ENCODE data around the gene SLC45A1.
"Not testable (repeated sequence)": the region's sequence is repeated elsewhere in the genome, so short reads cannot be mapped to it uniquely, and the experiment has no call there.

The SLC45A1 gene

DNA sequence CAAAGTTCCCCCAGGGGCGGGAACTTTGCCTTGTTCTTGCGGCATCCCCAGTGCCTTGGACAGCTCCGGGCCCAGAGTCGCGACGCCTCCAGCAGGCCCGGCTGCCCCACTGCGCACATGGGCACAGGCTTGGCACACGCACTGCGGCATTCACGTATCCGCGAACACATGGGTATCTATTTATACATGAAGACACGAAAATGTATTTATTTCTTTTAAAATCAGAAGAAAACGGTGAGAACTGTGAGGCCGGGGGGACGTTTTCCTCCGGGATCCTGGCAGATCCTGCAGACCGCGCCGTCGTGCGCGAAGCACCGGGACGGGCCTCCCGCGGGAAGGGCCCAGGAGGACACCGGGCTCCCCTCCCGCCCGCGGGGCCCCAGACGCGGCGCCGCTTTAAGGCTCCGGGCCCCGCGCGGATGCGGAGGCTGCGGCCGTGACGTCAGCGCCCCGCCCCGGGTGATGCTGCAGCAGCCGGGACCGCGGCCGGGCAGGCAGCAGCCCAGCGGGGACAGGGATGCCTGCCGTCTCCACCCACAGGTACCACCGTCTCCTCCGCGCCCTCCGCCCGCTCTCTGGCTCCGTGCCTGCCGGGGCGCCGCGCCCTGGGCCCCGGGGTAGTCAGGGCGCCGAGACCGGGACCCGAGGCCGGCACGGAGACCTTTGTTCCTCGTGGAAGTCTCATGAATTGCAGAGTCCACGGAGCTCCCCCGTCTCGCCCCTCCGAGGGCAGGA is at the start of gene SLC45A1:
Gene SLC45A1, plus strand, starts transcription at position 468 of the 735 bp plus-strand sequence. CDS start 6,216 bp downstream, outside the sequence.
- no peak for FAIRE-seq

DNA sequence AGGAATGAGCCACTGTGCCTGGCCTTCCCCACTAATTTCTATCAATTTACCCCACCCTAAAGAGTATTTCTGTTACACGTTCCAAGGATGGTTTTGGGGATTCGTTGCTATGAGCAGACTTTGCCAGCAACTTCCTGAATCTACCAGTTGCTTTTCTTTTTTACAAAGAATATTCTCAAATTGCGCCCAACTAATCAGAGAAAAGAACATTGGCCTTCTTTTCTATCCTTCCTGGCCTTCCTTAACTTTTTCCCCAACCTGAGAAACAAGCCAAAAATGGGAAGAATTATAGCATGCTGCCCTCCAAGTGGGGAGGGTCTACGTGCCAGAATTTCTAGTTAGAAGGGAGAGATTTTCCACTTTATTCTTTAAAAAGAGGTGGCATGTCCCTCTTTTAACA is 44.9 kb upstream of the SLC45A1 start:
- FAIRE-seq: no peak

- FAIRE-seq: no peak
Measured at GRCh38 chr1:8274352-8274751, 43.6 kb upstream of the SLC45A1 start.

DNA sequence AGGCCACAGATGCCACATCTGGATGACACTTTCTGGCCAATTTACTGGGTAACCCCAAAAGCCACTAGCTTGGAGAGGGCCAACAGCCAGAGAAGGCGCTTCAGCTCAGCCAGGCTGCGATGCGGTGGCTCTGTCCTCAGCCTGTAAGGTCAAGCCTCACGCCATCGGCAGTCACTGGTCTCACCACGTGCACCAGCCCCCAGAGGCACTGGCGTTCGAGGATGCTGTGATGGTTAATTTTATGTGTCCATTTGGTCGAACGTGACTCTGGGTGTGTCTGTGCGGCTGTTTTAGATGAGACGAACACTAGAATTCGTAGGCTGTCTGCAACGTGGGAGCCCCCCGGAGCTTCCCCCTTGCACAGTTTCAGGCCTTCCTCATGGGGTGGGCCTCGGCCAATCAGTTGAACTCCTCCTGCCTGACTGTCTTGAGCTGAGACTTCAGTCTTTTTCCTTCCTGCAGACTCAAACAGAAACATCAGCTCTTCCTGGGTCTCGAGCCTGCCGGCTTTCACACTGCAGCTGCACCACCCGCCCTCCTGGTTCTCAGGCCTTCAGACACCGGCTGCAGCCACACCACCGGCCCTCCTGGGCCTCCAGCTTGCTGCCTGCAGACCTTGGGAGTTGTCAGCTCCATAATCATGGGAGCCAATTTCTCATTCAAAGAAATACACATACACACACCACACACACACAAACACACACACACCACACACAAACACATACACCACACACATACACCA is 41.6 kb upstream of the SLC45A1 start:
- no peak for FAIRE-seq

- no peak for FAIRE-seq
Measured at GRCh38 chr1:8276932-8277331, 41.0 kb upstream of the SLC45A1 start.

- not testable (repeated sequence) for FAIRE-seq
Measured at GRCh38 chr1:8278677-8279076, 39.2 kb upstream of the SLC45A1 start.

DNA sequence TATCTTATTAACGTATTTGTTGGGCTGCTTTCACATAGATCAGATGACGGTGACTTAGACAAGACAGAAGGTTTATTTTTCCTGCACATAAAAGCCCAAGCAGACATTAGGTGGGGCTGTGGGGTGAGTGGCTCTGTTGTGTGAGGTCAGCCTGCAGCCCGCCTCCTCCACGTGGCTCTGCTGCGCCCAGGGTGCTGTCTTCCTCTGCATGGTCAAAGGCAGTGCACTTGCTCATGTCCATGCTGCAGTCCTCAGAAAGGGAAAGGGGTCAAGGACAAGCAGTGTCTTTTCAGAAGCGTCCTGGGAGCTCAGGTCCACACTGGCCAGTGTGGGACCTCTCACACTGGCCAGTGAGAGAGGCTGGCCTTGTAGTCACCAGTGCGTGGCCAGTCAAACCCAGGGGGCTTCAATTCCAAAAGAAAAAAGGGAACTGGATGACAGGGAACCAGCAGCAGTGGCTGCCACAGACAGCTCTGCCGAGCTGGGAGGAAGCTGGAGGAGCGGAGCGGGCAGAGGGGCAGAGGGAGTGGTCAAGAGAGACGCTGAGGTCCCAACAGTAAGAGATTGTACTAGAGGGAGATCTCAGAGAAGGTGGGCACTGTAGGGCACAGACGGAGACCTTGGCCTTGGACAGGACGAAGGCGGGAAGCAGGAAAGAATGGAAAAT is 35.9 kb upstream of the SLC45A1 start:
- FAIRE-seq: no peak

DNA sequence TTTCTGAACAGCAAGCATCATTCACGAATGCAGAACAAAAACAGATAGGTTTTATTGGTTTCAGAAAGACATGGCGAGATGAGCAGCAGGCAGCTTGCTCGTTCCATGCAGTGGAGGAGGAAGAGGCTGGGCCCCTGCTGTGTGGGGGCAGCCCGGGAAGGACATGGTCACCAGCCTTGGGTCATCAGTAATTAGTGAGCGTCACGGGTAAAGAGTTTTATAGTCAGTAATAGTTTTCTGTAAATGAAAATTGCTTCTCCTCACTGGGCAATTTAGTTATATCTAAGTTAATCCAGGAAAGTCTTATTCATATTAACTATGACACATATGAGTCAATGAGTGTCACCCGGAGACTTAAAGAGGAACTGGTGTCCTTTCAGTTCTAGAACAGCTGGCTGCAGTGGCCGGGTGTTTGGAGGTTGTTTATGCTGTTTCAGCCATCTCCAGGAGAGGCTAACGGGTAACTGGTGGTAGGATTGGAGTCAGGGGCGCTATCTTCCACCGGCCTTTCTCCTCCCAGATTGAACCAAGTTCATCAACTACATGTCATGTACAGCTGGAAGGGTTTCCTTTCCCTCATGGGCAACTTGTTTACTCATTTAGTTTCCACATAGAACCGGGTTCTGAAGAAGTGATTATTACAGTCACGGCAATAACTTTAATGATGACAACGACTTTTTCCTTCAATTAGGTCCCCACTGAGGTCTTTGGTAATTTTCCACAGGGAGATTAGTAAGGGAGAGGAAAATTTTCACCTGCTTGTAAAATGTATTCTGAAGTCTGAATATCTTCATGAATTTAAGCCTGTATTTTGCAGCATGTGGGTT is 34.6 kb upstream of the SLC45A1 start:
- FAIRE-seq: no peak

DNA sequence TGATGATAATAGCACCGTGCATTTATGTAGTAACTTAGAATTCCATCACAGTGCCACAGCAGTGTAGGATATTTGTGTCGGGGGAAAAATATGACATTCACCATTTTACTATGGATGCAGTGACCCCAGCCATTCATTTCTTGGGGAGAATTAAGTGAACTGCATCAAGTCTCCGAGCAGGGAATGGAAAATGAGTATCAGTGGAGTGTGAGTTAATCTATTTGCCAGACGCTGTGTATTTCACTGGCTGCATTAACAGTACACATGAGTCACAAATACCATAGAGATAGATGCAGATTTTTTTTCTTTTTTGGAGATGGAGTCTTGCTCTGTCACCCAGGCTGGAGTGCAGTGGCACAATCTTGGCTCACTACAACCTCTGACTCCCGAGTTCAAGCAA is 33.8 kb upstream of the SLC45A1 start:
- FAIRE-seq: no peak

GRCh38 chr1:8285103-8285502 is 32.8 kb upstream of the SLC45A1 start:
- FAIRE-seq: no peak

- FAIRE-seq: no peak
Measured at GRCh38 chr1:8285965-8286364, 31.9 kb upstream of the SLC45A1 start.

GRCh38 chr1:8293118-8293517 is 24.8 kb upstream of the SLC45A1 start:
- no peak for FAIRE-seq

- FAIRE-seq: no peak
Measured at GRCh38 chr1:8293641-8294169, 24.2 kb upstream of the SLC45A1 start.

- no peak for FAIRE-seq
Measured at GRCh38 chr1:8294170-8294697, 23.7 kb upstream of the SLC45A1 start.

DNA sequence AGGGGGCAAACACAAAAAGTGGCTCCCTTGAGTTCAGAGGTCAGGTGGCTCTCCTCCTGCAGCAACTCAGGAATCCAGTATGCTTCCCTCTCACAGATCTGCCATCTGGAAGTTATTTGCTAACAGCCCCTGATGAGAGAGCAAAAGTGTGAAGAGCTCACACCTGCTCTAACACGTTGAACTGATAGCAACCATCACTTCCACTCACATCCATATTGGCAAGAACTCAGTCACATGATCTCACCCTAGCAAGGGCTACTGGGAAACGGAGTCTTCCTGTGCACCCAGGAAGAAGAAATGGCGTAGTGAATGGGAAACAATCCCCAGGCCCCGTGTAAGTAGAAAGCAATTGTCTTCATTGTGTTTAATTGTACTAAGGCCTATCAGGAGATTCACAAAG is 20.7 kb upstream of the SLC45A1 start:
- FAIRE-seq: no peak

DNA sequence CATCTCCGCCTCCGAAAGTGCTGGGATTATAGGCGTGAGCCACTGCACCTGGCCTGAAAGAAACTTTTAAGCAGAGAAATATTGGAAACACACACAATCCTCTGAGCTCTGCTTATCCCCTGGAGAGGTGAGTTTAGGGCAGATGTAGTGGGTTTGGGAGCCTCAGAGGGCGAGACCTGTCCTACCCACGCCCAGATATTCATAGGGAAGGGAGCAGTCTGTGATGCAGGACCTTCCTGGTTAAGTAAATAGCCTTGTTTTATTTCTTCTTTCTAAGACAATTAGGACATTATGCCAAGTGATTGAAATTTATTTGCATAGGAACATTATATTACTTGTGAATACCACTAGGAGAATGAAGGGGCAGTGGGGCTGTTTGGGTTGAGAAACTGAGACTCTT is 18.0 kb upstream of the SLC45A1 start:
- FAIRE-seq: no peak

GRCh38 chr1:8302081-8302956 is 15.6 kb upstream of the SLC45A1 start:
- no peak for FAIRE-seq

- FAIRE-seq: no peak
Measured at GRCh38 chr1:8303141-8303540, 14.8 kb upstream of the SLC45A1 start.

DNA sequence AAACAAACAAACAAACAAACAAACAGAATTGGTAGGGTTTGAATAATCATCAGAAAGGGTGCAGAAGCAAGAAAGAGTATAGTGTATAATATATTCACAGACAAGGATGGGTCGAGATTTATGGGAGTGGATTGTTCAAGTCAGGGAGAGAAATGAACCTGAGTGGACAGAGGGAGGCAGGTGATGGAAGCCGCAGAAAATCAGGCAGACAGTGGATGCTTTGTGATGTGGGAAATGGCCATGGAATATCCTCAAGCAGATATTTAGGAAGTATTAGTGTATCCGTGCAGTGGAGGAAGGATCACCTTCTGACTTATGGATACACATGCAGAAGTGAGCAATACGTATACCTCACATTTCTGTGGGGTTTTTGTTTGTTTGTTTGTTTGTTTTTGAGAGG is 14.0 kb upstream of the SLC45A1 start:
- no peak for FAIRE-seq

DNA sequence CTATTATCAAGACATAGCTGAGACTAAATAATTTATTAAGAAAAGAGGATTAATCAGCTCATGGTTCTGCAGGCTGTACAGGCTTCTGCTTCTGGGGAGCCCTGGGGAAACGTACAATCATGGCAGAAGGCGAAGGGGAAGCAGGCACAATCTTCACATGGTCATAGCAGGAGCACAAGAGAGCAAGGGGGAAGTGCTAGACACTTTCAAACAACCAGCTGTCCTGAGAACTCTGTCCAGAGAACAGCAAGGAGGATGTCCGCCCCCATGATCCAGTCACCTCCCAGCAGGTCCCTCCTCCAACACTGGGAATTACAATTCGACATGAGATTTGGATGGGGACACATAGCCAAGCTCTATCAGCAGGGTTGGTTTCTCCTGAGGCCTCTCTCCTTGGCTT is 10.3 kb upstream of the SLC45A1 start:
- no peak for FAIRE-seq

- FAIRE-seq: no peak
Measured at GRCh38 chr1:8311068-8311718, 6.7 kb upstream of the SLC45A1 start.

All from islet of Langerhans (tissue), 1 donor.